ENCODE measurements around the gene VTA1.

DNA sequence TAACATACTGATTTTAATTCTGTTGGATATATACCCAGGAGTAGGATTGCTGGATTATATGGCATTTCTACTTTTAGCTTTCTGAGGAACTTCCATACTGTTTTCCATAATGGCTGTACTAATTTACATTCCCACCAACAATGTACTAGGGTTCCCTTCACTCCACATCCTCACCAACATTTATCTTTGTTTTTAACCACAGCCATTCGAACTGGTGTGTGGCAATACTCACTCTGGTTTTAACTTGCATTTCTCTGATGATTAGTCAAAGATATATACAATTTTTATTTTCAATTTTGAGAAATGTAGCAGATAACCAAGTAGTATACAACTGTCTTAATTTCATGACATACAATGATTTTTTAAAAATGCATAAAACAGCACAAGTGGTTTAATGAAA is 124.4 kb downstream of the VTA1 start:
- no peak for TF ChIP-seq CTCF (IDR thresholded peaks at IDR 0.05)
- TF ChIP-seq EZH2 (IDR thresholded peaks at IDR 0.05; ENCODE audit: borderline replicate concordance, insufficient read depth, low read depth, low read length, poor library complexity, severe bottlenecking): no peak
